NCI-H82 treated with DMSO at 0.1 percent for 48 hours (cell line): ENCODE measurements around the gene PLEKHO1.
"Not testable (repeated sequence)": the region's sequence is repeated elsewhere in the genome, so short reads cannot be mapped to it uniquely, and the experiment has no call there.

Source experiments
- DNase-seq: peaks from one replicate; lab custom pipeline; 2025; ENCODE audit not compliant: unreplicated experiment; lab: John Stamatoyannopoulos, UW

PLEKHO1 gene

GRCh38 chr1:150149271-150150132, at the start of gene PLEKHO1:
TSS of gene PLEKHO1 (plus strand) at chr1:150149916. CDS start at chr1:150150258, 342 bp downstream.
- peak; percentile 47 for DNase-seq

- no peak for DNase-seq
Measured at GRCh38 chr1:150102986-150103385, 46.7 kb upstream of the PLEKHO1 start.

GRCh38 chr1:150106341-150106740, 43.4 kb upstream of the PLEKHO1 start:
- DNase-seq = no peak

- DNase-seq = no peak
Measured at GRCh38 chr1:150109586-150109985, 40.1 kb upstream of the PLEKHO1 start.

GRCh38 chr1:150110116-150110515, 39.6 kb upstream of the PLEKHO1 start:
- DNase-seq = no peak

- DNase-seq = no peak
Measured at GRCh38 chr1:150111670-150112069, 38.0 kb upstream of the PLEKHO1 start.

- no peak for DNase-seq
Measured at GRCh38 chr1:150115121-150115520, 34.6 kb upstream of the PLEKHO1 start.

- DNase-seq = no peak
Measured at GRCh38 chr1:150118716-150119115, 31.0 kb upstream of the PLEKHO1 start.

GRCh38 chr1:150121236-150121862, 28.4 kb upstream of the PLEKHO1 start:
- no peak for DNase-seq

- DNase-seq = no peak
Measured at GRCh38 chr1:150126811-150127210, 22.9 kb upstream of the PLEKHO1 start.

GRCh38 chr1:150127464-150127863, 22.3 kb upstream of the PLEKHO1 start:
- no peak for DNase-seq

GRCh38 chr1:150127868-150128267, 21.8 kb upstream of the PLEKHO1 start:
- DNase-seq = no peak

GRCh38 chr1:150132372-150132771, 17.3 kb upstream of the PLEKHO1 start:
- no peak for DNase-seq

- no peak for DNase-seq
Measured at GRCh38 chr1:150134537-150134936, 15.2 kb upstream of the PLEKHO1 start.

- DNase-seq = not testable (repeated sequence)
Measured at GRCh38 chr1:150135400-150135799, 14.3 kb upstream of the PLEKHO1 start.

GRCh38 chr1:150138044-150138443, 11.7 kb upstream of the PLEKHO1 start:
- DNase-seq = no peak

GRCh38 chr1:150141452-150141851, 8.3 kb upstream of the PLEKHO1 start:
- DNase-seq = no peak

- DNase-seq = no peak
Measured at GRCh38 chr1:150142083-150142482, 7.6 kb upstream of the PLEKHO1 start.

GRCh38 chr1:150144606-150145005, 5.1 kb upstream of the PLEKHO1 start:
- DNase-seq = no peak

GRCh38 chr1:150146016-150146415, 3.7 kb upstream of the PLEKHO1 start:
- not testable (repeated sequence) for DNase-seq

- no peak for DNase-seq
Measured at GRCh38 chr1:150146849-150147542, 2.7 kb upstream of the PLEKHO1 start.

GRCh38 chr1:150148837-150149270, 862 bp upstream of the PLEKHO1 start:
- DNase-seq = no peak
